Epithelial cell of proximal tubule (primary cell): ENCODE results near the gene BCL2. TPM values are rescaled to one million over a fixed set of nuclear protein-coding genes. Genes with fewer than 3 reads are reported as not detected.

Source experiments
- DNase-seq: peaks from one replicate; pipeline ENCODE4 v3.0.0-alpha.2; 2011; ENCODE audit warnings: low read depth
- H3K4me3 ChIP-seq: 2 replicates; pipeline ENCODE4 v1.5.1; 2011; ENCODE audit warnings: low read depth, mild to moderate bottlenecking, low read length
- total RNA-seq: library from RNA; depleted of rRNA; stranded (reverse); fragments of >200 nt; gene quantifications from 2 replicates; pipeline ENCODE4 v1.2.3, GENCODE V29; 2015
- TF ChIP-seq, protein P1 (sequence below): conservative IDR thresholded peaks from 2 replicates; pipeline ENCODE4 v1.5.1; 2012; ENCODE audit warnings: low read depth, mild to moderate bottlenecking, low read length

The BCL2 gene
- total RNA-seq, 1 donor from 2014 or later = 4.7 TPM

DNA sequence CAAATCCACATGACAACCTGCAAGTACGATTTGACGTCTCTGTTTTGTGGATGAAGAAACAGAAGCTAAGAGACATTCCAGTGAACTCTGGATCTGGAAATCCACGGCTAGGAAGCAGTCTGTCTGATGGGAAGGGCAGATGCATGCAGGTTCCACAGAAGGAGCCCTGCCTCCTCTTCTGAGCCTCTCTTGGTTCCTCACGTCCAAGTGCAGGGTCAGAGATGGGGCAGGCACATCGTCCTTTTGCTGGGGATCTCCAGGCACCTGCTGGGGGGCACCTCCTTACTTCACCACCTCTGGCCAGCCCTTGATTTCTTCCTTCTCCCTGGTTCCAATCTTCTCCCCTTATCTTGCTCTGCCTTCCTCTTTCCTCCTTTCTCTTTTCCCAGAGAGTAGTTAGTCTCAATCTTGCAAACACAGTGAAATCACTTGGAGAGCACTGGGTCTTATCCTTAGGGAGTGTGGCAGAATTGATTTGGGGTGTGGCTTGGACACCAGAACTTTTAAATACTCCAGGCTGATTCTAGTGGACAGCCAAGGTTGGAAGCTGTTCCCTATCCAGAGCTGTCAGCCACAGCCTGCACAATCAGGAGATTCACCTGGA is 137.8 kb downstream of the BCL2 start:
- DNase-seq = no peak
- H3K4me3 ChIP-seq = no peak overlapping the region
- TF ChIP-seq, protein P1, sequence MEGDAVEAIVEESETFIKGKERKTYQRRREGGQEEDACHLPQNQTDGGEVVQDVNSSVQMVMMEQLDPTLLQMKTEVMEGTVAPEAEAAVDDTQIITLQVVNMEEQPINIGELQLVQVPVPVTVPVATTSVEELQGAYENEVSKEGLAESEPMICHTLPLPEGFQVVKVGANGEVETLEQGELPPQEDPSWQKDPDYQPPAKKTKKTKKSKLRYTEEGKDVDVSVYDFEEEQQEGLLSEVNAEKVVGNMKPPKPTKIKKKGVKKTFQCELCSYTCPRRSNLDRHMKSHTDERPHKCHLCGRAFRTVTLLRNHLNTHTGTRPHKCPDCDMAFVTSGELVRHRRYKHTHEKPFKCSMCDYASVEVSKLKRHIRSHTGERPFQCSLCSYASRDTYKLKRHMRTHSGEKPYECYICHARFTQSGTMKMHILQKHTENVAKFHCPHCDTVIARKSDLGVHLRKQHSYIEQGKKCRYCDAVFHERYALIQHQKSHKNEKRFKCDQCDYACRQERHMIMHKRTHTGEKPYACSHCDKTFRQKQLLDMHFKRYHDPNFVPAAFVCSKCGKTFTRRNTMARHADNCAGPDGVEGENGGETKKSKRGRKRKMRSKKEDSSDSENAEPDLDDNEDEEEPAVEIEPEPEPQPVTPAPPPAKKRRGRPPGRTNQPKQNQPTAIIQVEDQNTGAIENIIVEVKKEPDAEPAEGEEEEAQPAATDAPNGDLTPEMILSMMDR = no peak

DNA sequence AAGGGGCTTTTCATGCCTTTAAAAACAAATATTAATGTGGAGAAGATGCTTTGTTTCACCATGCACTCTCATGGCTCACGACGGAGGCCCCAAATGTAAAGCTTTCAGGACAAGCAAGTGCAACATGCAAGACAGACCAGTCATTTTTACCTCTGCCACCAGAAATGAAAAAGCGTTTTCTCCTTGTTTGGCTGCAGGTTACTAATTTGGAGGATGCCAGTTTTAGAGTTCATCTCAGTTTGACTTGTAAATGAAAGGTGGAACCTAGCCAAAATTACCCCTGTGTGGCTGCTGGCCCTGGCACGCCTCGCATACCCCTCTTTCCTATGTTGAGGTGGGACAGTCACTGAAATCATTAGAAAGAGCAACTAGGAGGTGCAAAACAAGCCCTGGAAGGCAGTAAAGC is 138.6 kb downstream of the BCL2 start:
- TF ChIP-seq, protein P1 = no peak
- no peak for DNase-seq
- H3K4me3 ChIP-seq = no peak overlapping the region

DNA sequence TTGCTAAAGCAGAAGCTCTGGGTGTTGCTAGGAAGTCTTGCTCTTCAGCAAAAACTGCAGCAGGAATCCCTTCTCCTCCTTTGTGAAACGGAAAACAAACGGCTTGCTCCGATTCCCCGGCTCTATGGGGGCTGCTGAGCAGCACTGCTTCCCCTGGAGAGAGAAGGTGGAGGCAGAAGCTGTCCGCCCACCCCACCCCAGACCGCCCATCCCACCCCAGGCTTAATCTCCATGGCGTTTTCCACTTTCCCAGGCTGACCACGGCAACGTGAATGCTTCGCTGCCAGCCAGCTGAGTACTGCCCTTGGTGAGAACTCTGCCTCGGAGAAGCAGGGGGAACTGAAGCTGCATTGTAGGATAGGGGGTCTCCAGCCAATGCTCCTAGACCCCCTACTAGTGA is 139.2 kb downstream of the BCL2 start:
- no peak for DNase-seq
- TF ChIP-seq, protein P1 = no peak
- H3K4me3 ChIP-seq = no peak overlapping the region

DNA sequence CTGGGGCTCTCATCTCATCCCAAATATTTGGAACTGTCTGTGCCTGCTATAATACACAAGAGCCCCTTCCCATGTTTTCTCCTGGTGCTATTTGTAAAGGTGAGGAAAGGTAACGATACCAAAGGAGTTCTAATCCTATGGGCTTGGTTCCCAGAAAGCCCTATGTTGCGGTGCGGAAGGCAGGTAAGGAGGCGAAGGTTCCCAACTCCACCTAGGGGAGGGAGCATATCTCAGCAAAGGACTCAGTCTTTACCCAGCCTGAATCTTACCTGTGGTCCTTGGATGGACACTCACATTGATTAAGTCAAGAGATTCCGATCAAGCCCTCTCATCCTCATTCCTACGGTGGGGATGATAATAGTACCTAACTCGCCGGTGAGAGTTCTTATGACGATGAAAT is 140.1 kb downstream of the BCL2 start:
- TF ChIP-seq, protein P1 = no peak
- H3K4me3 ChIP-seq = no peak overlapping the region
- no peak for DNase-seq

DNA sequence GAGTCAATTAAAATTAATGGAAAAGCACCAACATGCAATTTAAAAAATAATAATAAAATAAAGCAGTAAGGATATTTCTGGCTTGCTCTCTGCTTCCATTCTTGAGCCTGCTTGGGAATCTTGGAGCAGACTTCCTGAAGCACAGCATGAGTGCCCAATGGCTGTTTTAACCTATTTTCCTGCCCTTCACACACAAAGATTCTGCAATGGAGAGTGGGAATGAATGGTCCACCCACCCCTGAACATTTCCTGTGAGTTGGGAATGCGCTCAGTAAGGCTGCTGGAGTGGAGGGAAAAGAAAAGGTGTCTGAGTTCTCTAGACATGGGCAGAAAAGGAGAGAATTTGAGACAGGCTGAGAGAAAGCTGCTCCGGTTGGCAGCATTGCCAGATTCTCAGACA is 140.6 kb downstream of the BCL2 start:
- no peak overlapping the region for H3K4me3 ChIP-seq
- no peak for DNase-seq
- TF ChIP-seq, protein P1 = no peak

DNA sequence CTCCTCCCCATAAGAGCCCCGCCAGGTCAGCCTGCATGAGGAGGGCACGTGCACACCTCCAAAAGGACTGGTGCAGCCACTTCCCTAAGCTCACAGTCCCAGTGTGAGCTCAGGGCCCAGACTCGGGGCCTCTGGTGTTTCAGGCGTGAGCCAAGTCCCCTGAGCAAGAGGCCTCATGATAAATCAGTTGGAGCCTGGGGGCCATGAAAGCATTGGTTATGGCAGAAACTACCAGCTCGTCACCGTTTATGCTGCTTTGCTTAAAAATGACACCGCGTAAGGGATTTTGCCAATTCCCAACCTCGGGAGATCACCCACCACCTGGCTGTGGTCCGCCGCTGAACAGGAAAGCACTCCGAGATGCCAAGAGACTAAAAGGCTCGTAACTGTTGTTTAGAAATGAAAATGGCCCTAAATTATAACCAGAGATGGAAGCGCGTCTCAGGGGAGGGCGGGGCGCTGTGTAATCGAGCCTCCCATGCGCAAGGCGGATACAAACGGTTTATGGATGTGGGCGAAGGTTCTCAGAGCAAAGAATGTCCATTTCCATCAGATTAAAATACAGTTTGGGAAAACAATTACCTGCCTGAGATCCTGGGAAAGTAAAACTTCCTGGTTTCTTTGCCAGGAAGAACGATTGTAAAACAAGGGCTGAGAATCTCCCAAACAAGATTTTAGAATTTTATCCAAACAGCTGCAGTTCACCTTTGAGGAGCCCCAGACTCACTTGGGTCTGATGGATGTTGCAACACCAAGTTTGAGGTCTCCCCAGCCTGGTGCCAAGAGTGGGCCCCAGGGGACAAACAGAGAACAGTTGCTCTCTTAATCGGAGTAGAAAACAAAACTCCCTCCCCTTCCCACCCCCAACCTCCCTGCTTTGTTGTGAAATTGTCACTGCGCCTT is 141.4 kb downstream of the BCL2 start:
- no peak for DNase-seq
- TF ChIP-seq, protein P1 = no peak
- no peak overlapping the region for H3K4me3 ChIP-seq
